Inferior parietal cortex (tissue), 1 donor: ENCODE measurements around the gene FUCA1.
"Not testable (repeated sequence)": the region's sequence is repeated elsewhere in the genome, so short reads cannot be mapped to it uniquely, and the experiment has no call there.

Experiments
- DNase-seq: peaks from one replicate; pipeline ENCODE4 v3.0.0-alpha.2; 2016; ENCODE audit errors: extremely low spot score

The FUCA1 gene

DNA sequence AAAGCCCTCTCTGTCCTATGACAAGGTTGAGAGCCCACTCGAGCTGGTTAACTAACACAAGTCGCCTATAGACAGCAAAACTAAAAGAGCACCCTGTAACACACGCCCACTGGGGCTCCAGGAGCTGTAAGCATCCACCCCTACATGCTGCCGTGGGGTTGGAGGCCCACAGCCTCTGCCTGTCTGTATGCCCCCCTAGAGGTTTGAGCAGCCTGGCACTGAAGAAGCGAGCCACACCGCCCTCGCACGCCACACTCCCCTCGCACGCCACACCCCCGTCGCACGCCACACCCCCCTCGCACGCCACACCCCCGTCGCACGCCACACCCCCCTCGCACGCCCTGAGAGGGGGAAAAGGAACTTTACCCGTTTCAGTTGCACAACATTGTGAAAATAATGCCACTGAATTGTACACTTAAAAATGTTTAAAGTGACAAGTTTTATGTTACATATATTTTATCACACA, 29.7 kb downstream of the FUCA1 start:
- DNase-seq: no peak

DNA sequence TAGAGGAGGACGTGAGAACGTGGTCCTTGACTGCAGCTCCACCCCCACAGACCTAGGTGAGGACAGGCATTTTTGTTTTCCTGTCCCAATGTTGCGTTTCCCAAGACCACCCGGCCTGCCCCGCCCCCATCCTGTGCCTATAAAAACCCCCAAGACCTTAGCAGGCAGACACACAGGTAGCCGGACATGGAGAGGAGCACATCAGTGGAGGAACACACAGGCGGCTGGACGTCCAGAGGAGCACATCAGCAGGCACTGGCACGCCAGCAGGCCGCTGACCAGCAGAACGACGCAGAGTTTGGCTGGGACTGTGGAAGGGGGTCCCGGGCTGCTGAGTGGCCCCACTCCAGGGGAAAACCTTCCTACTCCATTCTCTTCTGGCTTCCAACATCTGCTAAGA, 30.2 kb downstream of the FUCA1 start:
- DNase-seq: no peak

DNA sequence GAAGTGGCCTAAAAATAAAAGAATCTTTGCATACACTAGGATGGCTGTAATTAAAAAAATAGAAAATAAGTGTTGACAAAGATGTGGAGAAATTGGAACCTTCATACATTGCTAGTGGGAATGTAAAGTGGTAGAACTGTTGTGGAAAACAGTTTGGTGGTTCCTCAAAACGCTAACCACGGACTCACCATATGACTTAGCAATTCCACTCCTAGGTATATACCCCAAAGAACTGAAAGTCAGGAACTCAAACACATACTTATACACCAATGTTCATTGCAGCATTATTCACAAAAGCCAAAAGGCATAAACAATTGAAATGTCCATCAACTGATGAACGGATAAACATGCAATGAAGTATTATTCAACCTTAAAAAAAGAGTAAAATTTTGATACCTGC, 32.1 kb downstream of the FUCA1 start:
- DNase-seq: no peak

DNA sequence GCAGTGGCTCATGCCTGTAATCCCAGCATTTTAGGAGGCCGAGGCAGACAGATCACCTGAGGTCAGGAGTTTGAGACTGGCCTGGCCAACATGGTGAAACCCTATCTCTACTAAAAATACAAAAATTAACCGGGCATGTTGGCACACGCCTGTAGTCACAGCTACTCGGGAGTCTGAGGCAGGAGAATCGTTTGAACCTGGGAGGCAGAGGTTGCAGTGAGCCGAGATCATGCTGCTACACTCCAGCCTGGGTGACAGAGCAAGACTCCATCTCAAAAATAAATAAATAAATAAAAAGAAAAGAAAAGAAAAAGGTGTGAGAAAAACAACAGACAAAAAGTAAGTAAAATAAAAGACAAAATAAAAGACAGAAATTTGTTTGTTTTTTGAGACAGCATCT, 33.9 kb downstream of the FUCA1 start:
- DNase-seq: not testable (repeated sequence)

DNA sequence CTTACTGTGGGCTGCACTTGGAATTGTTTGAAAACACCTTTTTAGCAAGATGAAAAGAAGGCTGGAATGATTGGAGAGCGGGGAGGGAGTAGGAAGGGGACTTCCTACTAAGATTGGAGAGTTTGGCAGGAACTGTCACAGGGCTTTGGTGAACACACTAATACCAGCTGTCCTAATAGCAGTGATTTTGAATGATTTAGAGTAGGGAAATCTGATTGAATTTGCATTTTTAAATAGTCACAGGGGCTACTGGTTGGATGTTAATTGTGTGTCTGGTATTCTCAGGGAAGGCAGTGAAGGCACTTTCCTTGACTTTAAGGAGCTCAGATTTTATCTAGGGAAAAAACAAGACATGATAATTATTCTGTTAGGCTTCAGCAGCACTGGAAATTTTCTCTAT, 40.4 kb downstream of the FUCA1 start:
- no peak for DNase-seq

DNA sequence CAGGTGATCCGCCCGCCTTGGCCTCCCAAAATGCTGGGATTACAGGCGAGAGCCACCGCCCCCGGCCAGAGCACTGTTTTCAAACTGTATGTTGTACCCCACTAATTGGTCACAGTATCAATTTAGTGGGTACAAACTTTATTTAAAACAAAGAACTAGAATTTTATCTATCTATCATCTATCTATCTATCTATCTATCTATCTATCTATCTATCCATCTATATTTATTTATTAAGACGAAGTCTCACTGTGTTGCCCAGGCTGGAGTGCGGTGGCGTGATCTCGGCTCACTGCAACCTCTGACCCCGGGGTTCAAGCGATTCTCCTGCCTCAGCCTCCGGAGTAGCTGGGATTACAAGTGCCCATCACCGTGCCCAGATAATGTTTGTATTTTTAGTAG, 41.5 kb downstream of the FUCA1 start:
- not testable (repeated sequence) for DNase-seq

DNA sequence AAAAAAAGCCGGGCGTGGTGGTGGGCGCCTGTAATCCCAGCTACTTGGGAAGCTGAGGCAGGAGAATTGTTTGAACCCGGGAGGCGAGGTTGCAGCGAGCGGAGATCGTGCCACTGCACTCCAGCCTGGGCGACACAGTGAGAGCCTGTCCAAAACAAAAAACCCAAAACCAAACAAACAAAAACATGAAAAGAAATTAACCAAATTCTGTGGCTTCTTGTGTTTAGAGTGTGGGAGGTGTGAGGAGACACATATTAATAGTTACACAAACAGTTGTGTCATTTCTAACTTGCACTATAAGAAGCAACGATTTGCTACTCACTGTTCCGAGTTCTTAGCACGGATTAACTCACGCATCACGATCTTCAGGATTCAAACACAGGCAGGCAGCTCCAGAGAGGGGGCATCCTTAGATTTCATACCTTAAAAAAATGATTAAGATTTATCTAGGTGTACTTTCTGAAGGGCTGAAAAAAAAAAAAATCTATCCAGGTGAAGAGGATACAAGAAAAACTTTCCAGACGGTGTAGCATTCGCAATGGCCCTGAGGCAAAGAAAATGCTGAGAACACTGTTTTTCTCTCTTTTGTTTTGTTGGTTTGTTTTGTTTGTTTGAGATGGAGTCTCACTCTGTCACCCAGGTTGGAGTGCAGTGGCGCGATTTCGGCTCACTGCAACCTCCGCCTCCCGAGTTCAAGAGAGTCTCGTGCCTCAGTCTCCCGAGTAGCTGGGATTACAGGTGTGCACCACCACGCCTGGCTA, 42.1 kb downstream of the FUCA1 start:
- DNase-seq: peak; percentile 44

DNA sequence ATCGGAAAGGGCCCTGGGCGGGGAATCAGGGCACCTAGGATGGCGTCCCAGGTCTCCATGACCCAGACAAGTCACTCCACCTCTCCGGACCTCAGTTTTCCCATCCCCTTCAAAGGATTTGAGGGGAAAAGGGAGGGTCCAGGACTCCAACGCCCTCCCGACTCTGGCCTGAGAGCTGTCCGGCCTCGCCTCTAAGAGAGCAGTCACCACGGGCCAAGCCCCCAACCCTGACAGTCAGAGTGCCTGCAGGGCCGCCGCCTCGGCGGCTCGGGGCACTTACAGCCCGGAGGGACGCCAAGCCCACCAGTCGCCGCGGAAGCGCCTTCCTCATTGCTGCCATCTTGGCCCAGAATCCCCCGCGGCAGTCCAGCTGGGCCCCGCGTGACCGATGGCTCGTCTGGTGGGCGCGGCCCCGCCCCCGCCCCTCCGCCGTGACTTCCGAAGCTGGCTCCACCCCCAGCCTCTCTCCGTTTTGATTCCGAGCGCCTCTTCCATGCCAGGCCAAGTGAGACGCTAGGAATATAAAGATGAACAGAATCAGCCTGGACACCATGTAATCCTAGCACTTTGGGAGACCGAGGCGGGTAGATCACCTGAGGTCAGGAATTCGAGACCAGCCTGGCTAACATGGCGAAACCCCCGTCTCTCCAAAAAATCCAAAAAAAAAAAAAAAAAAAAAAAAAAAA, 42.9 kb downstream of the FUCA1 start, which contains the start of gene HMGCL:
TSS of gene HMGCL (minus strand) at position 354 of the 686 bp plus-strand sequence. CDS start at position 340, 14 bp downstream.
- peak; percentile 94 for DNase-seq

DNA sequence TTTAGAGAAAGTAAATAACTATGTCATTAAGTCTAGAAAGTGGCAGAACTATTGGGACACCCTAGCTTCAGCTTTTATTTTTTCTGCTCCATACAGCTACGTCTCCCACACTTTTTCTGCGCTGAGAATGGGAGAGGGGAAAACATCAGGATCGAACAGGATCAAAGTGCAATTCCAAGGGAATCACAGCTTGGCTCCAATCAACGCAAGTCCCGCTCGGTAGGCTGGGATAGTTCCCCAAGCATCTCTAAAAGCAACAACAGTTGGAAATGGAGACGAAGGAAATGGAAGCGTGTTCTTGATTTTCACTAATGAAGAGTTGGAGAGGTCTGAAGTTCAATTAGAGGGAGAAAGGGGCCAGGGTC, 43.4 kb downstream of the FUCA1 start:
- DNase-seq: no peak

DNA sequence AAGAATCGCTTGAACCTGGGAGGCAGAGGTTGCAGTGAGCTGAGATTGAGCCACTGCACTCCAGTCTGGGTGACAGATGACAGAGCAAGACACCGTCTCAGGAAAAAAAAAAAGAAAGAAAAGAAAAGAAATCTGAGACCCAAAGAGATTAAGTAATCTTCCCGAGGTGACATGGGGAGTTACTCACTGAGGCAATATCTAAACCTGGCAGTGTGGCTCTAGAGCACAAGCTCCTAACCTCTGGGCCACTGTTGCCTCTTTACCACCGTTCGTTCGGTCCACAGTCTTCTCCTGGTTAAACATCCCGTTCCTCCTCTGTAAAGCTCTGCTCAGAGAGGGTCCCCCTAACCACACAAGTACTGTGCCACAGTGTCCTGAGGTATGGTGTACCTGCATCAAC, 44.3 kb downstream of the FUCA1 start:
- DNase-seq: no peak

DNA sequence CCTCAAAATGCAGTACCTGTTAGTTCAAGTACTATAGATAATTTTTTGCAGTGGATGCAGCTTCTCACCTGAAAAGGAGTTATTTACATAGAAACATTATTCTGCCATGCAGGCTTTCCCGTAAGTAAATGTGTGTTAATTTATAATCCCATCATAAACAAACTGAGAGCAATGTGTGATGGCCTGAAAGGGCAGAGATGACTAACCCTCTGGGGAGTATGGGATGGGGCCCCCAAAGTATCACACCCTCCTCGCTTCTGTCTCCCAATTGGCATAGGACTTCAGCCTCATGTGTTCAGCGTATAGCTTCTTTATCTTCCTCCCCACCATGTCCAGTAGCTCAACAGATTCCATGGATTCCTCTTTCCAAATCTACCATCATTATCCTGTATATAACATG, 50.5 kb downstream of the FUCA1 start:
- DNase-seq: no peak

DNA sequence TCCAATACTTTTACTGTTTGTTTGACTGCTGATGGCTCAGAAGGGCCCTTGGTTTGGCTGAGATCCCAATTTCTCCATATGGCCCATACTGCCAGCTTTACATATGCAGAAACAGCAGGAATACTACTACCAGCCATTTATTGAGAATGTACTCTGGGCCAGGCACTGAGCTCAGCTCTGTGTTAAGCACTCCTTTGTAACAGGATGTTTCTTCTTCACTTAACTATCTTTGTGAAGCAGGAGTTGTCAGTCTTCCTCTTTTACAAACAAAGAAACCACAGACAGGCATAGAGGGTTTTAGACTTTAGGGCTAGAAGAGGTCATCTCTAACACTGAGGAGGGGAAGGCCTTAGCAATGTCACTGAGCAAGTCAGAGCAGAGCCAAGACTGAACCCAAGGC, 51.2 kb downstream of the FUCA1 start:
- DNase-seq: no peak

DNA sequence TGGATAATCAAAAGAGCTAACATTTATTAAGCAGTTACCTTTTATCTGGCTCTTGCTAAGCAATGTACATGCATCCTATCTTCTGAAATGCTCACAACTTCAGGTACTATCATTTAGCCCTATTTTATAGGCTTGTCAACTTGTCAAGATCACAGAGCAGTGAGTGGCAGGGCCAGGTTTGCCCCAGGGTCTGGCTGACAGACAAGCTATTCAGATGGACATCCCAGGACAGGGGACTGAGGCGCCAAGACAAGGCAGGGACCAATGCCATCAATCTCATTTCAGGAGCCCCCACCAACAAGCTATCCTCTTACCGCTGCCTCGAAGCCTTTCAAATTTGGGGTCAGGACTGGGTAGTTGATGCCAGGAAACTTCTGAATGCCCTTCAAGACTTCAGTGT, 51.7 kb downstream of the FUCA1 start:
- DNase-seq: no peak

DNA sequence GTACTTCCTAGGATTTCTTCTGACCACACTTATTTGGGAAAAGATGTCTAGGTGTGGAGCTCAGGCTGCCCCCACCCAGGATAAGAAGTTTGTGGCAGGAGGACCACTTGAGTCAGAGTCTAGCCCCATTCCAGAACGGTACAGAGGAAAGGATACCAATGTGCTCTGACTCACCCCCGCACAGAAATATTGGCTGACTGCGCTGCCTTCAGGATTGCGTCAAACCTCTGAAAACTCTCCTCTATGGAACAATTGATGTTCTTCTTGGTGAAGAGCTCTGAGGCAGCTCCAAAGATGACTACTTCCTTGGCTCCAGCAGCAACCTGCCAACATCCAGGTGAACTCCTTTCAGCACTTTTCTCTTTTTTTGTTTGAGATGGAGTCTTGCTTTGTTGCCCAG, 54.1 kb downstream of the FUCA1 start:
- DNase-seq: no peak

DNA sequence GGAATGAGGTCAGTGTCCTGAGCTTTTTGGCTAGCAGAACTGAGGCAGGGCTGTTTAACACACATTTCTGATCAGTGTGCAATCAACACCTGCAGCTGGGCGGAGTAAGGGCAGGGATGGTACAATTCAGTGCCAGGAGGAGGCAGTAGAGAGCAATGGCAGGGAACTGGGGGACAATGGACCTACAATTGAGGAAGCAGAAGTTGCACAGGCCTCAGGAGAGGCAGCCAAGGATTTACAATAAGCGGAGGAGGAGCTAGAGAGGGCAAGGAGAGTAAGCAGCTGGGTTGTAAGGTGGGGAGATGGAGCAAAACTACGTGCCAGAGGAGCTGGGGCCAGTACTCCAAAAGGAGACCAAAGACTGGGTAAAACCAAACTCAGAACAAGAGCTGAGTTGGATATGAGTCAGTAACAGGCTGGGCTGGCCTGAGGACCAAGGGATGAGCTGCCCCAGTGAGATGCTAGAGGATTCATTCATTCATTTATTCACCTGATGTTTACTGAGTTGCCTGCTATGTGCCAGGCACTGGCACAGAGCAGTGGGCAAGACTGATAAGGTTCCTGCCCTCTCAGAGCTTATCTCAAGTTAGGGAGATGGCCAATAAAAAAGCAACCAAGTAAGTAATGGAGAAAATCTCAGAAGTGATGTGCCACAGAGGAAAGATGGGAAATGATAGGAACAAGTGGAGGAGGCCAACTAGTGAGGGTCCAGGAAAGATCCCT, 57.1 kb downstream of the FUCA1 start:
- peak; percentile 49 for DNase-seq

DNA sequence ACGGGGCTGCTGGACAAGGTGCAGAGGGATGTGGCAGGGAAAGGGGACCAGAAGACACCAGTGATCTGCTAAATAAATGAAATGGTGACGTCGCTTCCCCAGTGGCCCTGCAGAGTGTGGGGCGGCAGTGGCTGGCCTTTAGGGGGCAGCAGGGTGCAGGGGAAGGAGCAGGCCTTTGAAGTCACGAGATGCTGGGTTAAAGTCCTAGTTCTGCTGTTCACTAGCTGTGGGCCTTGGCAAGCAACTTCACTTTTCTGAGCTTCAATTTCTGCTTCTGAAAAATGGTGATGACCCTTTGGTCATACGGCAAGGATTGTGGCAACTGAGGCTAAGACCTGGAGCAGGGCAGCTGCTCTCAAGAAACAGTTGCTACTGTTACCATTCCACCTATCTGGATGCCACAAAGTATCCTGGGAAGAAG, 58.3 kb downstream of the FUCA1 start:
- peak; percentile 64 for DNase-seq

DNA sequence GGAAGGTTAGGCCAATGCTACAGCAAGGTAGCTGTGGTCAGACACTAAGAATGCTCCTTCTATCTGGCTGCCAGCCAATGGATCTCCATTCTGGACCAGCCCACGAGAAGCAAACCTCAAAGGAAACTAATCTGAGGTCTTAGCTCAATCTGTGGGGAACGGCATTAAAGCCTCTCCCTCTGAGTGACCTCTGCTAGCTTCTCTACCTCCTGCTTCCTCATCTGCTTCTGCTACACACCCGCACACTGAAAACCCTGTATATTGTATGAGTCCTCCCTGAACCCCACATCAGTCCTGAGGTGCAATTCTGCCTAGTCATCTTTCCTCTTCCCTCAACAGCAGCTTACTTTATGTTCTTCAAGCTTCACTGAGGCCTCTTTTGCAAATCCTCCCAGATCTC, 60.6 kb downstream of the FUCA1 start:
- DNase-seq: no peak

DNA sequence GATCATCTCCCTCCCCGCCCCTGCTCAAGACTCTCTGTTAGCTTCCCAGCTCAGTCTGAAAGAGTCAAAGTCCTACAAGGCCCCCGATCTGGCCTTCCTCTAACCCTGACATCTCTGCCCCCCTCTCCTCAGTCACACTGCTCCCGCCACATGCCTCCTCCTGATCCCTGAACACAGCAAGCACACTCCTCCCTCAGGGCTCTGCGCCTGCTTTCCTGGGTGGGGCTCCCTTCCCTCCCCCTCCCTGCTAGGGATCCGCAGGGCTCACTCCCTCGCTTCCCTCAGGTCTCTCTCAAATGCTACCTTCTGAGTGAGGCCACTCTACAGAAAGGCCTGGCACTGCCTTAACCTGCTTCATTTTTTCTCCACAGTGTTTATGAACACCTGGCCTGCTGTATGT, 61.8 kb downstream of the FUCA1 start:
- DNase-seq: no peak

DNA sequence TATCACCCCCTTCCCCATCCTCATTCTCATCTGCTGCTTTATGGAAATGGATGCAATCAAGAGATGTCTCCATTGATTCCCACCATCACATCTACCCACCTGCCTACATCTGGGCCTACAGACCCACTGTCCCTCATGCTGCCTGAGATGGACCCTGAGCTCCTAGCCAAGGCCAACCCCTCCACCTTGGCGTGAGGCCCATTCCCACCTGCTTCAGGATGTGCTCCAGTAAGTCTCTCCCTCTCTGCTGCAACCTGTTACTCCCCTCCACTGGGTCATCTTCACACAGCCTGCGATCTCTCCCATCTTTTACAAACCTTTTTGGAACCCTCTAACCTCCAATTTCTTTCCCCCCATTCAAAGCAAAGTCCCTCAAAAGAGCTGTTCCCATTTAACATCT, 63.1 kb downstream of the FUCA1 start:
- DNase-seq: no peak

DNA sequence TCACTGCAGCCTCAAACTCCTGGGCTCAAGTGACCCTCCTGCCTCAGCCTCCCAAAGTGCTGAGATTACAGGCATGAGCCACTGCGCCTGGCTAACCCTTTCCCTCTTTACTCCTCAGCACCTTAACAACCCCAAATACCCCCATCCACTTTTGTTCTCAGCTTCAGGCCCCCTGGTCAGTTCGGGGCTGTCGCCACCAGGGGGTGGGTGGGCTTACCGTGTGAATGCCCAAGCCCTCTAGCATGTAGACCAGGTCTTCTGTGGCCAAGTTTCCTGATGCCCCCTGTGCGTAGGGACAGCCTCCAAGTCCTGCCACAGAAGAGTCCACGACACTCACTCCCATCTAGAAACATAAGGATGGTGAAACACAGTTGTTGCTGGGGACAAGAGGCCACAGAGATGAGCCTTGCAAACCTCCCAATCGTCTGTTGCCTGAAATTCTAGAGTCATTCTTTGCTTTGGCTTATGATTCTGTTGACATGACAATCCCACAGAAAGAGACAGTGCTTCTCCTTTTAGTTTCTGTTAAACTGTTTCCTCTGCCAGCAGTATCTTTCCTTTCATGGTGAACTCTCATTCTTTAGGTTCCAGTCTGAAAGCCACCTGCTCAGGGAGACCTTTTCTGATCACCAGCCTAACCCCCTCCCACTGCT, 63.8 kb downstream of the FUCA1 start:
- no peak for DNase-seq

DNA sequence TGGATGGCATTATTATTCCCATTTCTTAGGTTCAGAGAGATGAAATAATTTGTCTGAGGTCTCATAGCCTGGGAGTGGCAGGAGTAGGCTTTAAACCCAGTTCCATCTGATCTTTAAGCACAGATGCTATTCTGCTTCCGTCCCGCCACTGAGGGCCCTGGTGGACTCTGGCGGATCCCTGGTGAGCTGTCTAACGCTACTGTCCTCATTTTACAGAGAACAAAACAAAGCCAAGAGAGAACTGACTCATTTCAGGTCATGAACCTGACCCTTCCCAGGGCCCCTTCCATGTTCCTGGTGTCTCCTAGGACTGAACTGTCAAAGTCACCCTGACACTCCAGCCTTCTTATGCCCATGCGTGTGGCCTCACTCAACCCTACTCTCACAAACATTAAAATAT, 64.4 kb downstream of the FUCA1 start:
- DNase-seq: no peak

DNA sequence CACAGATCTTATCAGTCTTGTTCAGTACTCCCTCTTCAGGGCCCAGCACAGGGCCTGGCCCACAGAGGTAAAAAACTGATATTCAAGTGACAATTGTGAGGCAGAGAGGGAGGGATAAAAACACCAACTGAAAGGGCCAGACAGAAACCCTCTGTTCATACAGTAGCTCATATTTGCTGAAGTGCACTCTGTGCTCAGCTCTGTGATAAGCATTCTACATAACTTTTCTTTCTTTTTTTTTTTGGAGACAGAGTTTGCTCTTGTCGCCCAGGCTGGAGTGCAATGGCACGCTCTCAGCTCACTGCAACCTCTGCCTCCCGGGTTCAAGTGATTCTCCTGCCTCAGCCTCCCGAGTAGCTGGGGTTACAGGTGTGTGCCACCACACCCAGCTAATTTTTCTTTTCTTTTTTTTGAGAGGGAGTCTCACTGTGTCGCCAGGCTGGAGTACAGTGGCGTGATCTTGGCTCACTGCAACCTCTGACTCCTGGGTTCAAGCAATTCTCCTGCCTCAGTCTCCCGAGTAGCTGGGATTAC, 65.2 kb downstream of the FUCA1 start:
- DNase-seq: not testable (repeated sequence)
